Ishikawa (cell line): ENCODE results near the gene ADGRG3.

Experiments used
- CEBPB ChIP-seq: IDR thresholded peaks from 2 replicates; pipeline ENCODE4 v1.6.1; 2012
- CREB1 ChIP-seq: IDR thresholded peaks from 2 replicates; pipeline ENCODE4 v1.6.1; 2012; ENCODE audit warnings: low read depth
- EGR1 ChIP-seq: IDR thresholded peaks from 2 replicates; pipeline ENCODE4 v1.6.1; 2012
- EP300 ChIP-seq: IDR thresholded peaks from 2 replicates; pipeline ENCODE4 v1.6.1; 2012; ENCODE audit warnings: borderline replicate concordance
- FOXM1 ChIP-seq: IDR thresholded peaks from 2 replicates; pipeline ENCODE4 v1.6.1; 2012; ENCODE audit warnings: low read depth, borderline replicate concordance
- MAX ChIP-seq: IDR thresholded peaks from 2 replicates; pipeline ENCODE4 v1.6.1; 2012
- NFIC ChIP-seq: IDR thresholded peaks from 2 replicates; pipeline ENCODE4 v1.6.1; 2012
- RAD21 ChIP-seq: IDR thresholded peaks from 2 replicates; pipeline ENCODE4 v1.6.1; 2012; ENCODE audit warnings: low read depth
- REST ChIP-seq: IDR thresholded peaks from 2 replicates; pipeline ENCODE4 v1.6.1; 2012; ENCODE audit warnings: low read depth, mild to moderate bottlenecking
- TAF1 ChIP-seq: IDR thresholded peaks from 2 replicates; pipeline ENCODE4 v1.6.1; 2012; ENCODE audit warnings: low read depth, mild to moderate bottlenecking
- TCF12 ChIP-seq: IDR thresholded peaks from 2 replicates; pipeline ENCODE4 v1.6.1; 2012; ENCODE audit warnings: low read depth
- TEAD4 ChIP-seq: IDR thresholded peaks from 2 replicates; pipeline ENCODE4 v1.6.1; 2012
- USF1 ChIP-seq: IDR thresholded peaks from 2 replicates; pipeline ENCODE4 v1.6.1; 2012
- YY1 ChIP-seq: IDR thresholded peaks from 2 replicates; pipeline ENCODE4 v1.6.1; 2012; ENCODE audit warnings: low read depth
- ZBTB7A ChIP-seq: IDR thresholded peaks from 2 replicates; pipeline ENCODE4 v1.6.1; 2012; ENCODE audit warnings: low read depth

Gene ADGRG3

GRCh38 chr16:57720142-57720575 lies 52.1 kb downstream of the ADGRG3 start:
- no peak for TF ChIP-seq YY1
- TF ChIP-seq RAD21: peak; percentile 74

- TF ChIP-seq EGR1 (no peak), FOXM1 (no peak), EP300 (no peak), TEAD4 (no peak), NFIC (no peak), USF1 (no peak)
Observed at GRCh38 chr16:57721356-57722209, 53.5 kb downstream of the ADGRG3 start.

GRCh38 chr16:57722210-57722499 lies 54.0 kb downstream of the ADGRG3 start:
- TF ChIP-seq MAX: no peak

GRCh38 chr16:57722651-57723050 lies 54.5 kb downstream of the ADGRG3 start:
- TF ChIP-seq EGR1 (no peak), MAX (no peak), ZBTB7A (no peak), NFIC (no peak), FOXM1 (no peak), REST (no peak), TEAD4 (no peak), TCF12 (no peak), USF1 (no peak), RAD21 (no peak), CREB1 (no peak), TAF1 (no peak), YY1 (no peak), CEBPB (no peak)

GRCh38 chr16:57723170-57723569 lies 55.1 kb downstream of the ADGRG3 start:
- peak; percentile 73 for TF ChIP-seq RAD21
- TF ChIP-seq FOXM1: no peak

GRCh38 chr16:57724531-57724930 lies 56.4 kb downstream of the ADGRG3 start:
- TF ChIP-seq NFIC: no peak
- TF ChIP-seq TEAD4: no peak
- TF ChIP-seq TCF12: no peak

- TF ChIP-seq MAX (no peak), RAD21 (no peak), TAF1 (no peak), CREB1 (no peak), USF1 (no peak), REST (no peak), TCF12 (no peak), FOXM1 (no peak), EP300 (no peak), NFIC (no peak), YY1 (no peak), EGR1 (no peak), ZBTB7A (no peak), CEBPB (no peak), TEAD4 (no peak)
Observed at GRCh38 chr16:57725151-57725550, 57.0 kb downstream of the ADGRG3 start.
